NCI-H748 treated with DMSO at 0.1 percent for 48 hours (cell line): ENCODE data around the gene GMEB2.
"Not testable (repeated sequence)": the region's sequence is repeated elsewhere in the genome, so short reads cannot be mapped to it uniquely, and the experiment has no call there.

Experiments
- DNase-seq: peaks from one replicate; lab custom pipeline; 2025; lab: John Stamatoyannopoulos, UW

The GMEB2 gene

GRCh38 chr20:63587776-63588591 is 38.9 kb downstream of the GMEB2 start:
- DNase-seq: no peak

- no peak for DNase-seq
Observed at GRCh38 chr20:63587256-63587655, 39.6 kb downstream of the GMEB2 start.

- DNase-seq: no peak
Observed at GRCh38 chr20:63586797-63587196, 40.1 kb downstream of the GMEB2 start.

GRCh38 chr20:63585616-63586565 is 41.0 kb downstream of the GMEB2 start:
- DNase-seq: no peak

- DNase-seq: no peak
Observed at GRCh38 chr20:63582382-63583063, 44.4 kb downstream of the GMEB2 start.

- no peak for DNase-seq
Observed at GRCh38 chr20:63580796-63581461, 46.0 kb downstream of the GMEB2 start.

GRCh38 chr20:63579017-63579694 is 47.7 kb downstream of the GMEB2 start:
- no peak for DNase-seq

GRCh38 chr20:63578224-63579016 is 48.5 kb downstream of the GMEB2 start:
- no peak for DNase-seq

GRCh38 chr20:63577317-63577894 is 49.5 kb downstream of the GMEB2 start:
- no peak for DNase-seq

GRCh38 chr20:63576311-63576710 is 50.6 kb downstream of the GMEB2 start:
- no peak for DNase-seq

- no peak for DNase-seq
Observed at GRCh38 chr20:63574829-63575743, 51.8 kb downstream of the GMEB2 start.

- peak; percentile 13 for DNase-seq
Observed at GRCh38 chr20:63574156-63574828, 52.6 kb downstream of the GMEB2 start, which contains the start of gene HELZ2. HELZ2 (minus strand) TSS chr20:63574239; CDS start chr20:63572385, 1,854 bp downstream.

- DNase-seq: no peak
Observed at GRCh38 chr20:63573647-63574131, 53.2 kb downstream of the GMEB2 start.

GRCh38 chr20:63572788-63573646 is 53.9 kb downstream of the GMEB2 start:
- DNase-seq: no peak

- no peak for DNase-seq
Observed at GRCh38 chr20:63572071-63572787, 54.7 kb downstream of the GMEB2 start.

GRCh38 chr20:63571087-63571478 is 55.8 kb downstream of the GMEB2 start:
- DNase-seq: not testable (repeated sequence)
